ENCODE data around the gene OR10V1.
"Not testable (repeated sequence)": the region's sequence is repeated elsewhere in the genome, so short reads cannot be mapped to it uniquely, and the experiment has no call there.

Gene OR10V1

DNA sequence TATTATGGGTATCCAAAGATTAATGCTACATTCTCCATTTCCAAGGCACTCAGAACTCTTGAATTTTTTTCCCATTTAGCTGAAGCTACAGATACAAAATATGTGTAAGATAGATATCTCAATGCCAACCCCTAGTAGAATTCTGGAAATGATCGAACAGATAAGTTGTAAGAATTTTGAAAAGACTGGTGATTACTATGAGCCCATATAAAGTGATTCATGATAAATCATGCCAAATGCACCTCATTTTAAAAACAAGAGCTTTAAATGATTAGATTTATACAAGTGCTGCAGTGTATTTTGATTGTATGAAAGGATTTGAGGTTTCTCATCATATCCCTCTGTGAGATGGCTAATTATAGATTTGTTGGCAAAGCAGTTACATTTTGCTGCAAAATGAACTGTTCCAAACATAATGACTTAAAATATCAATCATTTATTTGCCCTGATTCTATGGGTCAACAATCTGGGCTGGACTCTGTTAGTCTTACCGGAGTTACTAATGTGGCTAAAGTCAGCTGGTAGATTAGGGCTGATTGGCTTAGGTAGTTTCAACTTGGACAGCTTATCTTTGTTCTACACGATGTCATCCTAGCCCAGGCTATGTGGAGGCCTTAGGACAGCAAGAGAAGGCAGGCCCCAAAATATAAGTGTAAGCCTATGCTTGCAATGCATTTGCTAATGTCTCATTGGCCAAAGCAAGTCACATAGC is 3.4 kb downstream of the OR10V1 start:
- no peak for DNase-seq (ENCODE audit: low spot score)

DNA sequence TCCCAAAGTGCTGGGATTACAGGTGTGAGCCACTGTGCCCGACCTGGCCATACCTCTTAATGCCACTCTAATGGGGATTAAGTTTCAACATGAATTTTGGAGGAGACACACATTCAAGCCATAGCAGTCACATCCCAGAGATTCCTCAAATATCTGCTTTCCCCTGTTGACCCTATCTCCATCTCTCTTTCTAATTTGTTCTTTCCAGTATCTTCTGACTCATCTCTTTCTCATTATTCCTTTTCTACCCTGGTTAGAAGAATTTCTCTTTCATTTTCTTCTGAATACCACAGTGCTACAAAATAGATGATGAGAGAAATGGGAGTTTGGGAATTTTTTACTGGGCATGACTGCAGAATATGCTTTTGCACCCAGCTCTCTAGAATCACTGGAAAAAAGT is 5.1 kb downstream of the OR10V1 start:
- DNase-seq (ENCODE audit: low spot score): no peak

DNA sequence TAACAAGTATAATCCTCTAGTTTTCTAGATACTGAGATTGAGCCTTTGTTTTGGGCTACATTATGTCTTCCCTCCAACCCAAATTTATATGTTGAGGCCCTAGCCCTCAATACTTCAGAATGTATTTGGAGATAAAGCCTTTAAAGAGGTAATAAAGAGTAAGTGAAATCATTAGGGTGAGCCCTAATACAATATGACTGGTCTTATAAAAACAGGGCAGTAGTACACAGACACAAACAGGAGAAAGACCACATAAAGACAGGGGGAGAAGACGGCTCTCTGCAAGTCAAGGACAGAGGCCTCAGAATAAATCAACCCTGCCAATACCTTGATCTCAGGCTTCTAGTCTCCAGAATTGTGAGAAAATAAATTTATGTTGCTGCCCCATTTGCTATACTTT is 6.3 kb downstream of the OR10V1 start:
- DNase-seq (ENCODE audit: low spot score): no peak

DNA sequence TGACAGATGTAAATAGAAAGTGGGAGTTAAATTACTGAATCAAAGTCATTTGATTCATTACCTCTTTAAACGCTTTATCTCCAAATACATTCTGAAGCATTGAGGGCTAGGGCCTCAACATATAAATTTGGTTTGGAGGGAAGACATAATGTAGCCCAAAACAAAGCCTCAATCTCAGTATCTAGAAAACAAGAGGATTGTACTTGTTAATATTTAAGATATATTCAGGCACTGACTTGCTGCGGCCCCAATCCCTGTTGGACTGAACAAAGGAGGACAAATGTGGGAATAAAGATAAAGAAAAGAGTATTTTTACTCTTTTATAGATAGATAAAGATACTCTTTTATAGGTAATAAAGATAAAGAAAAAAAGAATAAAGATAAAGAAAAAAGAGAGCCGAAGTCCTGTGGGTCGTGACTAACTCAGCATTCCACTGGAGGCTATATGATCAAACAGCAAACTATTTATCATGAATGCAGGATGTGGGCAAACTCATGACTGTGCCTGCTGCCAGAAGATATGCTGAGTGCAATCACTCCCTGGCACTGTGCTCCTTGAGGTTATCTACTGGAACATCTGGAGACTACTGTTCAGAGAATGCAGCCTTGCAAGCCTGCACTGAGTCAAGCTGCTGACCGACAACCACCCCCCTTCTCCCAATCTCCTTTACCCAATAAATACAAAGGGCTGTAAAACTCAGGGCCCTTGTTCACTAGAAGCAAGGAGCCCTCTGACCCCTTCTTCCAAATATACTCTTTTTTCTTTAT is 6.9 kb downstream of the OR10V1 start:
- DNase-seq (ENCODE audit: low spot score): no peak

DNA sequence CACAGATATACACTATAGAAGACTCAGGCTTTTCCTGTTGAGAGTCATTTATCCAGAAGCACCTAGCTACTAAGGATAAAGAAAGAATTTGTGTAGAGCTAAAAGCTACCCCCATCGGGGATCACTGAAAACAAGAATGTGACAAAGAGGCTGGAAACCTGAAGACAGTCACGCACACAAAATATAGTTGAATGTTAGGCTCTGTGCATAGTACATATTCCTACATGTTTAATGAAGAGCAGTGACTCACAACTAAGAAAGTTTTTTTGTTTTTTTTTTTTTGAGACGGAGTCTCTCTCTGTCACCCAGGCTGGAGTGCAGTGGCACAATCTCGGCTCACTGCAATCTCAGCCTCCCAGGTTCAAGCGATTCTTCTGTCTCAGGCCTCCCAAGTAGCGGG is 8.4 kb downstream of the OR10V1 start:
- no peak for DNase-seq (ENCODE audit: low spot score)

DNA sequence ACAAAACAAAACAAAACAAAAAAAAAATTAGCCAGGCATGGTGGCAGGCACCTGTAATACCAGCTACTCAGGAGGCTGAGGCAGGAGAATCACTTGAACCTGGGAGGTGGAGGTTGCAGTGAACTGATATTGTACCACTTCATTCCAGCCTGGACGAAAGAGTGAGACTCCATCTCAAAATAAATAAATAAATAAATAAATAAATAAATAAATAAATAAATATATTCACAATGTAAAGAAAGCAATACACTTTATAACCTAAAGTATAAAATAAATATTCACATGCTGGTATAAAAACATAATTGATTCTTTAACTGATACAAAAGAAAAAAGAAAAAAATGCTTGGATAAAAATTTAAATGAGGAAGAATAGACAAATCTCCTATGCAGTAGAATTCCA is 10.1 kb downstream of the OR10V1 start:
- not testable (repeated sequence) for DNase-seq (ENCODE audit: low spot score)

DNA sequence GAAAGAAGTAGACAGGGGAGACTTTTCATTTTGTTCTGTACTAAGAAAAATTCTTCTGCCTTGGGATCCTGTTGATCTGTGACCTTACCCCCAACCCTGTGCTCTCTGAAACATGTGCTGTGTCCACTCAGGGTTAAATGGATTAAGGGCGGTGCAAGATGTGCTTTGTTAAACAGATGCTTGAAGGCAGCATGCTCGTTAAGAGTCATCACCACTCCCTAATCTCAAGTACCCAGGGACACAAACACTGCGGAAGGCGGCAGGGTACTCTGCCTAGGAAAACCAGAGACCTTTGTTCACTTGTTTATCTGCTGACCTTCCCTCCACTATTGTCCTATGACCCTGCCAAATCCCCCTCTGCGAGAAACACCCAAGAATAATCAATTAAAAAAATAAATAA is 13.5 kb downstream of the OR10V1 start:
- DNase-seq (ENCODE audit: low spot score): not testable (repeated sequence)

DNA sequence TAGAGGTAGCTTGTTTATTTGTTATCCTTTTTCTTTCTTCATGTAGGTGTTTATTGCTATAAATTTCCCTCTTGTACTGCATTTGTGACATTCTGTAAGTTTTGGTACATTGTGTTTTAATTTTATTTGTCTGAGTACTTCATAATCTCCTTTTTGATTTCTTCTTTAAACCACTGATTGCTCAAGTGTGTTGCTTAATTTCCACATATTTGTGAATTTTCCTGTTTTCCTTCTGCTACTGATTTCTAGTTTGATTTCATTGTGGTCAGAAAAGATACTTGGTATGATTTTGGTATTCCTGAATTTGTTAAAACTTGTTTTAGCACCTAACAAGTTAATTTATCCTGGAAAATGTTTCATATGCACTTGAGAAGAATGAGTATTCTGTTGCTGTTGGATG is 15.1 kb downstream of the OR10V1 start:
- DNase-seq (ENCODE audit: low spot score): no peak

DNA sequence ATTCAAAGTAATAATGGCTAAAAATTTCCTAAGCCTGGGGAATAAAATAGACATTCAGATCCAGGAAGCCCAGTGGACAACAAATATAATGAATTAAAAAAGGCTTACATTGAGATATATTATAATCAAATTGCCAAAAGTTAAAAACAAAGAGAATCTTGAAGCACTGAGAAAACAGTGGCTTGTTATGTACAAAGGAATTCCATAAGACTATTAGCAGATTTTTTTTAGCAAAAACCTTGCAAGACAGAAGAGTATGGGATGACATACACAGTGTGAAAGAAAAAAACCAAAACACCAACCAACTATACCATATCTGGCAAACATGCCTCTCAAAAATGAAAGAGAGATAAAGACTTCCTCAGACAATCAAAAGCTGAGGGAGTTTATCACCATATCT is 20.7 kb downstream of the OR10V1 start:
- no peak for DNase-seq (ENCODE audit: low spot score)

DNA sequence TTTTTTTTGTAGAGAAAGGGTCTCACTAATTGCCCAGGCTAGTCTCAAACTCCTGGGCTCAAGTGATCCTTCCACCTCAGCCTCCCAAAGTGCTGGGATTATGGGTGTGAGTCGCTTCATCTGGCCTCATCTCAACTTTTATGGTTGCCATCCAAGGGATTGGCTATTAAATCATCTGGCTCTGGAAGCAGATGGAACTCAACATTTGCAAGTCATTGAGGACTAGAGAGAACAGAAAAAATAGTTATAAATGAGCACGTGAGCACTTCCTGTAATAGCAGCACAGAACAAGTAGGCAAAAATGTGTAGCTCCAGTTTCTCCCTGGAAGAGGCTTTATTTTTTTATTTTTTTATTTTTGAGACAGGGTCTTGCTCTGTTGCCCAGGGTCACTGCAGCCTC is 22.5 kb downstream of the OR10V1 start:
- DNase-seq (ENCODE audit: low spot score): no peak

DNA sequence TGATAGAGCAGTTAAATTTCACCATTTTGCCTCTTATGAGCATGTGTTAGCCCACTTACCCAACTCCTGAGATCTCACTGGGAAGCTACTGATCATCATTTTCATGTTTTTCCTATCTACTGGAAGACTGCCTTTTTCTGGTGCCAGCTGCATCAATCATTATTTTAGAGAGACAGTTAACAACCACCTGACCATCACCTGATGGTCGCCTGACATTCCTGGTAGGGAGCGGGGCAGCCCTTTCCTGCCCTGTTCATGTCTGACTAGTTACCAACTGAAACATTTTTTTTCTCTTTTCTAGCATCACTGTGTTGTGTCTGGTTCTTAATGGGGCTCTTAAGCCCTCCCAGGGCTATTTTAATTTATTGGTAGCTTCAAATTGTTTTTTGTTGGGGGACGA is 24.6 kb downstream of the OR10V1 start:
- no peak for DNase-seq (ENCODE audit: low spot score)

DNA sequence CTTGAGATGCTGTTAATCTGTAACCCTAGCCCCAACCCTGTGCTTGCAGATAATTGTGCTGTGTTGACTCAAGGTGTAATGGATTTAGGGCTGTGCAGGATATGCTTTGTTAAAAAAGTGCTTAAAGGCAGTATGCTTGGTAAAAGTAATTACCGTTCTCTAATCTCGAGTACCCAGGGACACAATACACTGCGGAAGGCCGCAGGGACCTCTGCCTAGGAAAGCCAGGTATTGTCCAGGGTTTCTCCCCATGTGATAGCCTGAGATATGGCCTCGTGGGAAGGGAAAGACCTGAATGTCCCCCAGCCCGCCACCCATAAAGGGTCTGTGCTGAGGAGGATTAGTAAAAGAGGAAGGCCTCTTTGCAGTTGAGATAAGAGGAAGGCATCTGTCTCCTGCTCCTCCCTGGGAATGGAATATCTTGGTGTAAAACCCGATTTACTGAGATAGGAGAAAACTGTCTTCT is 32.4 kb downstream of the OR10V1 start:
- DNase-seq (ENCODE audit: low spot score): not testable (repeated sequence)

DNA sequence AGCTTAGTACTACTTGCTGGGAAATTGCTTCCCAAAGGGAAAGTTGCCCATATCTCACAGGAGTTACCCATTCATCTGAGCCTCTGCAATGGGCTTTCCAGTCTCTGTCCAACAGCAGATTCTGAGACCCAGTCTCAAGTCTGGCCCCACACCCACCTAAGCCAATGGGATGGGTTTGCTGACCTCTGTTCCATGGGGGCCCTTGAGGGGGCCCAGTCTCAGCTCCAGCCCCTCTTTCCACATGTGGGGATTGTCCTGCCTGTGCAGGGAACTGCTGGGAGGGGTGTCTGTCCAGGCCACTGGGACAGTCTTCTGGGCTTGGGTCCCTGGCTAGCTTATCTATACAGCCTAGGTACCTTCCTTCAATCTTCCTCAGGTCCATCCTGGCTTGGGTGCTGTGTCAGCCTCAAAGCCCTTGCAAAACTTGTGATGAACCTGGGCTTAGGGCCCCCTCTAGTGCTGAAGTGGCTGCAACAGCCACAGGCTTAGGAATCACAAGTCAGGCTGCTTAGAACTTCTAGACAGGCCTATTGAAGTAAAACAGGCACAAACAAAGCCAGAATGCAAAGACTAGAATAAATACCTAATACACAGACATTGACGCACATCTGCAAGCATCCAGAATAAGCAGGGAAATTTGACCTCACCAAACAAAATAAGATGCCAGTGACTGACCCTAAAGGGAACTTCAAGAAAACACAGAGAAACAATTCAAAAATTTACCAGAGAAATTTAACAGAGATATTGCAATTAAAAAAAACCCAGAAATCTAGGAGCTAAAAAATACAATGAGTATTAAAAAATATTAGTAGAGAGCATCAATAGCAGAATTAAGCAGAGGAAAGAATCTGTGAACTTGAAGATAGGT is 33.1 kb downstream of the OR10V1 start:
- peak; percentile 72 for DNase-seq (ENCODE audit: low spot score)

DNA sequence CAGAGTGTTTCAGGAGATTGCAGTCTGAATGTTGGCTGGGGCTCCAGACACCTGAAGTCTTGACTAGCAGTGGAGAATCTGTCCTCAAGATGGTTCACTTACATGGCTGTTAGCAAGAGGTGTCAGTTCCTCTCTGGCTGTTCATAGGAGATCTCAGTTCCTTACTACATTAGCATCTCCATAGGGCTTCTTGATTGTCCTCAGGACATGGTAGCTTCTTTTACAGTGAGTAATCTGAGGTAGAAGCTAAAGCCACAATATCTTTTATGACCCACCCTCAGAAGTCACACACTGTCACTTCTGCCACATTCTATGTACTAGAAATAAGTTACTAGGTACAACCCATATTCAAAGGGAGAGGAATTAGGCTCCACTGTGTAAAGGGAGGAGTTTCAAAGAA is 34.3 kb downstream of the OR10V1 start:
- no peak for DNase-seq (ENCODE audit: low spot score)

DNA sequence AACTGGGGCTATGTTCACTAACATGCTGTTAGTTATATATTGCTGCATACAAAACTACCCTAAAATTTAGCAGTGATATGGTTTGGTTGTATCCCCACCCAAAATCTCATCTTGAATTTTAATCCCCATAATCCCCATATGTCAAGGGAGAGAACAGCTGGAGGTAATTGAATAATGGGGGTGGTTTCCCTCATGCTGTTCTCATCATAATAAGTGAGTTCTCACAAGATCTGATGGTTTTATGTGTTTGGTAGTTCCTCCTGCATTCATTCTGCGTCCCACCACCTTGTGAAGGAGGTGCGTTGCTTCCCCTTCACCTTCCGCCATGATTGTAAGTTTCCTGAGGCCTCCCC is 34.9 kb downstream of the OR10V1 start:
- DNase-seq (ENCODE audit: low spot score): no peak

DNA sequence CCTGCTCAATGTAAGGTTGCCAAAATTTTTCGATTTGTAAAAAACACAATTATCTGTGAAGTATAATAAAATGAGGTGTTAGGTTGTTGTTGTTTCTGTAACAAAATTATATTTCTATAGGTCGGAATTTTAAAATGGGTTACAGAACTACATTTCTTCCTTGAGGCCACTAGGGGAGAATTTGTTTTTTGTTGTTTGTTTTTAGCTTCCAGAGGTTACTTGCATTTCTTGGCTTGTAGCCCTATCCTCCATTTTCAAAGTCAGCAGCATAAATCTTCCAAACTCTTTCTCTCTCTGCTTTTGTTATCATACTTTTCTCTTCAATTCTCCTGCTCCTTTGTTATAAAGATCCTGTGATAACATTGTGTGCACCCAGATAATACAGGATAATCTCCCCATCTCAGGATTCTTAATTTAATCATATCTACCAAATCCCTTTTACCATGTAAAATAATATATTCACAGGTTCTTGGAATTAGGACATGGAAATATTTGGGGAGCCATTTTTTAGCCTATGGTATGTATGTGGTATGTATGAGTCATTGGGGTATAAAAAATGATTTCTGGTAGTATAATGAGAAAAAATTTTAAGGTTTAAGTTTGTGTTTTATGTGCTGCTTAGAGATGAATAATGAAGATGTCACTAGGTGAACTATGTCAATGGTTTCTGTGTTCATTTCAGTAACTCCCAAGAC is 35.4 kb downstream of the OR10V1 start:
- no peak for DNase-seq (ENCODE audit: low spot score)

DNA sequence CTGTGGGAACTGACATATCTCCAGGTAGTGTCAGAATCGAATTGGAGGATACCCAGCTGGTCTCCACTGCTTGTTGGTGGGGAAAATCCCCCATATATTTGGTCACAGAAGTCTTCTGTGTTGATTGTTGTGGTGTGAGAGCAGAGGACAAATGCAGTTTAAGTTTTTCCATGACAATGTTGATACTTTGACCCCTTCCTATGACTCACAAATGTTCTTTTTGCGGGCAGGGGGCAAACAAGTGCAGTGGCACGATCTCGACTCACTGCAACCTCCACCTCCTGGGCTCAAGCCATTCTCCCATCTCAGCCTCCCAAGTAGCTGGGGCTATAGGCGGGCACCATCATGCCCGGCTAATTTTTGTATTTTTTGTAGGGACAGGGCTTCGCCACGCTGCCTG is 37.4 kb downstream of the OR10V1 start:
- DNase-seq (ENCODE audit: low spot score): no peak

DNA sequence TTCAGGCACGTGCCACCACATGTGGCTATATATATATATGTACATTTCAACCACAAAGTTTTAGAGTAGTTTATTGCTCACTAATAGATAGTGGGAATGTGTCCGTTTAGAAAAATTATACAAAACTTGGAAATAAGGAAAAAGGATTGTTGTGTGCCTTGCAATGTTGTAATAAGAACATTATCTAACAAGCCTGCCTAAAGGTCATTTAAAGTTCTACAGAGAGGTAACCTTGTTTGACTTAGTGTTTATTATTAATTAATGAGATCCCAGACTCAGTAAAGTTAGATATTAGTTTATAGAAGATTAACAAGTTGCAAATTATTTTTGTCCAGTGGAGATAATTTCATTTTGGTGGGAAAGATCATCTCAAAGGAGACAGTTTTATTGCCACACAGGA is 39.4 kb downstream of the OR10V1 start:
- DNase-seq (ENCODE audit: low spot score): no peak

DNA sequence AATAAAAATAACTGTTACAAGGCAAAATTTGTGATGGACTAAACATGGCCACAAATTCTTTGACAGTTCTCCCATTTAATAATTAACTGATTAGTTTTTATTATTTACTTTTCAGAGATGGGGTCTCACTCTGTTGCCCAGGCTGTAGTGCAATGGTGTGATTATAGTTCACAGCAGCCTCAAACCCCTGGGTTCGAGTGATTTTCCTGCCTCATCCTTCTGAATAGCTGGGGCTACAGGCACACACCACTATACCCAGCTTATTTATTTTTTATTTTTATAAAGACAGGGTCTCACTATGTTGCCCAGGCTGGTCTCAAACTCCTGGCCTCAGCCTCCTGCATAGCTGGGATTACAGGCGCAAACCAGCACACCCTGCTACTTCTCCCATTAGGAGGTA is 40.4 kb downstream of the OR10V1 start:
- DNase-seq (ENCODE audit: low spot score): no peak

DNA sequence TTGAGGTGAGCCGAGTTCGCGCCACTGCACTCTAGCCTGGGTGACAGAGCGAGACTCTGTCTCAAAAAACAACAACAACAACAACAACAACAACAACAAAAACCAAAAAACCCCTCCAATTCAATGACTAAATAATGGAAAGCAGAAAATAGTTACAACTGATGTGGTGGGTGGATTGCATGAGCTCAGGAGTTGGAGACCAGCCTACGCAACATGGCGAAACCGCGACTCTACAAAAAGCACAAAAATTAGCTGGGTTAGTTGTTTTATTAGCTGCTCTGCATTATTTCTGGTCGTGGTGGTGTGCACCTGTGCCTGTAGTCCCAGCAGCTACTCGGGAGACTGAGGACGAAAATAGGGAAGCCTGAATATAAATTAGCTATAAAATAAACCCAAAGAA is 42.2 kb downstream of the OR10V1 start:
- DNase-seq (ENCODE audit: low spot score): no peak

DNA sequence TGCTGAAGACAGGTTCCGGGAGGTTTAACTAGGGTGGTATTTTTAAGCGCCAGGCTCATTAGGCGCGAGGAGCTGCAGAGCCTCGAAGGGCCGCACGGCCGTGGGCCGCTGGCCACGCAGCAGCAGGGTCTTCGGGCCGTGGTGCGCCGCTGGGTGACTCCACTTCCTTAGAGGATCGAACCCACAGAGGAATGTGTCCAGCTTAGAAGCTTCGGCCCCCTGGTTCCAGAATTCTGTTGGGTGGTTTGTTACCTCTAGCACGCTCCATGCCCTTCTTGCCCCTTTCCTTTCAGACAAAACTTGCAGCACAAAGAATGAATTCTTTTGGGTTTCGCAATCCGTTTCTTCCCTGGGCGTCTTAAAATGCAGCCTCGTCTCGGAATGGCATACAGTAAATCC is 44.0 kb downstream of the OR10V1 start:
- no peak for DNase-seq (ENCODE audit: low spot score)

All from SK-N-DZ (cell line).